ENCODE data around the gene FLRT3.

DNA sequence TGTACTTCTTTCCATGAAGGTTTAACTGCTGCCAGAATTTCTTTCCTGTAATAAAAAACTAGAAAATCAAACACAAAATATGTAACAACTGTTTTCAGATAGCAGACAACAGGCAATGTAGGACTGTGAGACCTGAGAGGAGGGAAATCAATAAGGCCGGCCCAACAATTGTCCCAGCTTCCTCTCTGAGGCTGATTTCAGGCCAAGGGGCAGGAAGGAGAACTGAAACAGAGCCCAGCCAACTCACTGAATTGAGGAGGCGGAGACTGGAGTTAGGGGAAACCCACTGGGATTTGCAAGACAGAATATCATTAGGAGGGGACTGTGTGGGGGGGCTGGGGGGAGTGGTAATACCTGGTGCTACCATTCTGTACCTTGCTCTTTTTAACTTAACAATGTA lies 42.2 kb downstream of the FLRT3 start:
- TF ChIP-seq POLR2A (IDR thresholded peaks at IDR 0.05; ENCODE audit: low read depth, low read length), result no peak
- no peak for TF ChIP-seq POLR2AphosphoS5 (IDR thresholded peaks at IDR 0.05; ENCODE audit: low read depth, low read length)
- TF ChIP-seq TAF1 (IDR thresholded peaks at IDR 0.05; ENCODE audit: borderline replicate concordance, low read depth, low read length), result no peak
